DOHH2 (cell line): ENCODE data around the gene NRAP.

ENCODE experiments used
- CTCF ChIP-seq: fragments of 200-600 bp; sonication (generic); IDR thresholded peaks from one replicate; pipeline ENCODE4 v1.5.1; 2014; ENCODE audit warnings: antibody characterized with exemption, mild to moderate bottlenecking, low read depth, low read length; ENCODE audit not compliant: poor library complexity, severe bottlenecking
- EZH2phosphoT487 ChIP-seq: fragments of 200-600 bp; sonication (generic); IDR thresholded peaks from 2 replicates; pipeline ENCODE4 v1.6.1; 2017; ENCODE audit warnings: borderline replicate concordance, mild to moderate bottlenecking, antibody characterized with exemption, low read length, moderate library complexity, mixed read lengths

DNA sequence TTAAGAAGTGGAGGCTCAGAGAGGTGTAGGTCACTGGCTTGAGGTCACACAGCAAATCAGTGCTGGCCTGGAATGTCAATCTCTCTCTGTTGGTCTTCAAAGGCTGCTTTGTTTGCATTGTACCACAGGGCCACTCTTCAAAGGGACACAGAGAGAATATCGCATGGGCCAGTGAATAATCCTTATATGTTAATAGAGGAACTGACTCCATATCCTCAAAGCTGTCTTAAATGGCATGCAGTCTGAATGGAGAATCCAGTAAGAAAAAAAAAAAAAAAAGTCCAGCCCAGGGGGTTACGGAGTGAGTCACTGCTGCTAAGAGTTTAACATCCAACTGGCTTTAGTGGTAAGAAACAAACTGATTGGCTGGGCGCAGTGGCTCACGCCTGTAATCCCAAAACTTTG lies 54.1 kb downstream of the NRAP start:
- no peak for TF ChIP-seq CTCF
- no peak for TF ChIP-seq EZH2phosphoT487
